Activated CD8-positive, alpha-beta T cell treated with anti-CD3 and anti-CD28 coated beads for 36 hours (primary cell): ENCODE data around the gene S100A12. TPM values are rescaled to one million over a fixed set of nuclear protein-coding genes. Genes with fewer than 3 reads are reported as not detected.
"Not testable (repeated sequence)": the region's sequence is repeated elsewhere in the genome, so short reads cannot be mapped to it uniquely, and the experiment has no call there.

ENCODE experiments used
- ATAC-seq: fragments of 200-7000 bp; cut with Tn5 transposase; one replicate; pipeline ENCODE4 v1.10.0; 2021; ENCODE audit warnings: mild to moderate bottlenecking, moderate library complexity
- CTCF ChIA-PET: fragments of 350-600 bp; sonication (Branson Sonifier 250); formaldehyde crosslinking; loops from one replicate; lab custom pipeline; 2021; ENCODE audit warnings: antibody characterized with exemption; lab: Charles Lee
- POLR2A ChIA-PET: fragments of 350-600 bp; sonication (Branson Sonifier 250); formaldehyde crosslinking; loops from one replicate; lab custom pipeline; 2021; ENCODE audit warnings: antibody characterized with exemption; lab: Charles Lee
- DNase-seq: peaks from one replicate; pipeline ENCODE4 v3.0.0-alpha.2; 2020
- H3K27ac Mint-ChIP-seq: one replicate; pipeline ENCODE4 v1.8.0; 2021; ENCODE audit warnings: mild to moderate bottlenecking, mixed read lengths
- H3K27me3 Mint-ChIP-seq: one replicate; pipeline ENCODE4 v1.8.0; 2021; ENCODE audit warnings: mixed read lengths
- H3K36me3 Mint-ChIP-seq: one replicate; pipeline ENCODE4 v1.8.0; 2021; ENCODE audit warnings: low read depth, mixed read lengths
- H3K4me1 Mint-ChIP-seq: one replicate; pipeline ENCODE4 v1.8.0; 2021; ENCODE audit warnings: low read depth, mixed read lengths
- H3K4me3 Mint-ChIP-seq: one replicate; pipeline ENCODE4 v1.8.0; 2021; ENCODE audit warnings: mild to moderate bottlenecking, moderate library complexity, mixed read lengths
- H3K9me3 Mint-ChIP-seq: one replicate; pipeline ENCODE4 v1.8.0; 2021; ENCODE audit warnings: mixed read lengths
- intact Hi-C: fragments of 100-400 bp; cut with micrococcal nuclease; formaldehyde crosslinking; loops from one replicate; pipeline ENCODE4 v1.10.0; 2022
- total RNA-seq, 2 experiments: library from RNA; stranded (reverse); gene quantifications; one replicate each; pipeline ENCODE4 v1.2.3, GENCODE V29; 2021
- TF ChIP-seq, protein P1 (sequence below): fragments of 200-600 bp; IDR thresholded peaks from one replicate; pipeline ENCODE4 v1.8.0; 2022; ENCODE audit warnings: antibody characterized with exemption, mild to moderate bottlenecking

Gene S100A12
- total RNA-seq, 2 experiments from 2014 or later: not detected

DNA sequence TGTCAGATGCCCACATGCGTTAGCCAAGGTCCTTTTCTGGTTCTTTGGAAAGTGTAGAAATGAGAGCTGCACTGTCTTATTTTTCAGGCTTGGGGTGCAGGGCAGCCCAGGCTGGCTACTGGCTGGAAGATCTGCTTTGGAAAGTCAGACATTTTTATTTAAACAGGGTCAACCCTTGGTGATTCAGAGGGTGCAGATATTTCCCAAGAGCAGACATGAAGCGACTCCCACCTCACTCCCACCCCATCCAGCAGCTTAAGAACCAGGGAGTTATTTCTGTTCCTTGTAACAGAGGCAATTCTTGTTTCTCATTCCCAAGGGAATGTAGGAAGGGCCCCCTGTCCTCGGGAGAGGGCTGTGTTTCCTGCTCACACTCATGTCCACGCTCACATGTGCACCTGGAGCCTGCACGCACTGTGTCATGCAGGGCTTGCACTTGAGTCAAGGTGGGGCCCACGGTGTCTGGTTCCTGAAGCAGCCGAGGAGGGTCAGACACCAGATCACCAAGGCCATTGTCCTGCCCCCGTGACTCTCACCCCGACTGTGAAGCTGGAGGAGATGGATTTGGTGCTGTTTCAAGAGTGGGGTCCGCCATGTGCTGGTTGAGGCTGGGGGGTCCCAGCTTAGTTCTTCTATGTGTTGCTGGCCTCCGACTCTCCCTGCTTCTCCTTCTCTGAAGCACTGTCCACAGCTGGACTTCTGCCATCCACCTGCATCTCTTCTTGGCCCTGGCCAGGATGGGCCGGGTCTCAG is 41.9 kb upstream of the S100A12 start:
- no peak overlapping the region for H3K4me3 Mint-ChIP-seq
- H3K36me3 Mint-ChIP-seq: no peaks in the 10 kb centered on the region
- no peaks in the 10 kb centered on the region for H3K4me1 Mint-ChIP-seq
- POLR2A ChIA-PET: no interaction called here
- intact Hi-C loops: no loop called here
- DNase-seq (no peak), ATAC-seq (no peak)
- no peak overlapping the region for H3K27ac Mint-ChIP-seq
- H3K27me3 Mint-ChIP-seq: peaks cover 20% of the 10 kb centered on the region
- H3K9me3 Mint-ChIP-seq: no peaks in the 10 kb centered on the region
- TF ChIP-seq, protein P1, sequence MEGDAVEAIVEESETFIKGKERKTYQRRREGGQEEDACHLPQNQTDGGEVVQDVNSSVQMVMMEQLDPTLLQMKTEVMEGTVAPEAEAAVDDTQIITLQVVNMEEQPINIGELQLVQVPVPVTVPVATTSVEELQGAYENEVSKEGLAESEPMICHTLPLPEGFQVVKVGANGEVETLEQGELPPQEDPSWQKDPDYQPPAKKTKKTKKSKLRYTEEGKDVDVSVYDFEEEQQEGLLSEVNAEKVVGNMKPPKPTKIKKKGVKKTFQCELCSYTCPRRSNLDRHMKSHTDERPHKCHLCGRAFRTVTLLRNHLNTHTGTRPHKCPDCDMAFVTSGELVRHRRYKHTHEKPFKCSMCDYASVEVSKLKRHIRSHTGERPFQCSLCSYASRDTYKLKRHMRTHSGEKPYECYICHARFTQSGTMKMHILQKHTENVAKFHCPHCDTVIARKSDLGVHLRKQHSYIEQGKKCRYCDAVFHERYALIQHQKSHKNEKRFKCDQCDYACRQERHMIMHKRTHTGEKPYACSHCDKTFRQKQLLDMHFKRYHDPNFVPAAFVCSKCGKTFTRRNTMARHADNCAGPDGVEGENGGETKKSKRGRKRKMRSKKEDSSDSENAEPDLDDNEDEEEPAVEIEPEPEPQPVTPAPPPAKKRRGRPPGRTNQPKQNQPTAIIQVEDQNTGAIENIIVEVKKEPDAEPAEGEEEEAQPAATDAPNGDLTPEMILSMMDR: no peak
- CTCF ChIA-PET: no interaction called here

DNA sequence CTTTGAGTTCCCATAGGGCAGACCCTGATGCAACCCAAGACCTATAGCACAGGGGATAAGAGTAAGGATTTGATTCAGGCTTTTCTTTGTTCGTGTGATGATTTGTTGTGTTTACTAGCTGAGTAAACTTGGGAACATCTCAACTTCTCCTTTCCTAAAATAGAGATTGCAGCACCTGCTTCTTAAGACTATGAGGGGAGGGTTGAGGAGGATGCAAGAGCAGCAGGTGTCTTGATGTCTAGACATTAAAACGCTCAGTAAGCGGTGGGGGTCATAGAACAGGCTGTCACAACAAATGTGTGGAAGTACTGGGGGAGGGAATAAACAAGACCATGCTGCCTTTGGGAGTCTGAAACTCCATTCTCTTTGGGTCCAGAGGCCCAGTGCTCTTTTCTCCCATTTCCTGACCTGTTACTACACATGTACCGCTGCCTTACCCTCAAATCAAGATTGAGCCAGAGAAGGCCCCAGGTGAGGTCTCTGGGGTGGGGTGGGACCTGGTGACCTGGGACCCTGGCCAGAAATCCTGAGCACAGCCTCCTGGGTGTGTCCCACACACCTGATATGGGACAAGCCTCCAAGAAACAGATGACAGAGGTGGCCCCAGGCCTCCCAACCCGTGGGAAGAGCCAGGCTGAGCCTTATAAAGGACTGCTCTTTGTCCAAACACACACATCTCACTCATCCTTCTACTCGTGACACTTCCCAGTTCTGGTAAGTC is 40.6 kb upstream of the S100A12 start, which contains the start of gene S100A7A:
S100A7A (plus strand) TSS at position 671 of the 721 bp plus-strand sequence. CDS start 1,563 bp downstream, outside the sequence.
- POLR2A ChIA-PET: interaction anchor here (0.6 kb wide), 1 partner anchor 93 kb away, joined by 3 read pairs; no protein-coding TSS in a partner anchor
- H3K4me3 Mint-ChIP-seq: no peak within 1 kb of the TSS
- no peak for DNase-seq
- H3K36me3 Mint-ChIP-seq: no peaks in the 10 kb centered on the region
- peaks cover 4% of the 10 kb centered on the region for H3K9me3 Mint-ChIP-seq
- CTCF ChIA-PET: no interaction called here
- no peak within 1 kb of the TSS for H3K27ac Mint-ChIP-seq
- H3K4me1 Mint-ChIP-seq: no peaks in the 10 kb centered on the region
- TF ChIP-seq, protein P1: no peak
- no peak for ATAC-seq
- H3K27me3 Mint-ChIP-seq: peaks cover 16% of the 10 kb centered on the region
- intact Hi-C loops: no loop called here

DNA sequence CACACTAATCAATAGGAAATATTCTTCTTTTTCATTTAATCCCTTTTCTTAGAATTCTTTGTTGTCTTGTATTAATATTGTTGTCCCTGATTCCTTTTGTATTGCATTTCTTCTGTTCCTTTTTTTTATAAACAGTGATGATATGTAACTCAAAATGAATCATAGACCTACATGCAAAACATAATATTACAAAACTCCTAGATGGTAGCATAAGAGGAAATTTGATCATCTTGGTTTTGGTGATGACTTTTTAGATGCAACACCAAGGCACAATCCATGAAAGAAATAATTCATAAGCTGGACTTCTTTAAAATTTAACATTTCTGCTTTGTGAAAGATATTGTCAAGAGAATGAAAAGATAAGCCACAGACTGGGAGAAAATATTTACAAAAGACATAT is 38.5 kb upstream of the S100A12 start:
- peaks cover 12% of the 10 kb centered on the region for H3K27me3 Mint-ChIP-seq
- intact Hi-C loops, ATAC-seq, H3K4me3 Mint-ChIP-seq, H3K4me1 Mint-ChIP-seq, POLR2A ChIA-PET, H3K36me3 Mint-ChIP-seq, DNase-seq, CTCF ChIA-PET, H3K9me3 Mint-ChIP-seq, H3K27ac Mint-ChIP-seq: not testable (repeated sequence)

DNA sequence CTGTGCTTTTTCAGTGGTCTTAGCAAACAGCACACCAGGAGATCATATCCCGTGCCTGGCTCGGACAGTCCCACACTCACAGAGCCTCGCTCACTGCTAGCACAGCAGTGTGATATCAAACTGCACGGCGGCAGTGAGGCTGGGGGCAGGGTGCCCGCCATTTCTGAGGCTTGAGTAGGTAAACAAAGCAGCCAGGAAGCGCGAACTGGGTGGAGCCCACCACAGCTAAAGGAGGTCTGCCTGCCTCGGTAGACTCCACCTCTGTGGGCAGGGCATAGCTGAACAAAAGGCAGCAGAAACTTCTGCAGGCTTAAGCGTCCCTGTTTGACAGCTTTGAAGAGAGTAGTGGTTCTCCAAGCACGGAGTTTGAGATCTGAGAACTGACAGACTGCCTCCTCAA is 31.9 kb upstream of the S100A12 start:
- intact Hi-C loops, ATAC-seq, H3K27ac Mint-ChIP-seq, H3K4me3 Mint-ChIP-seq, H3K4me1 Mint-ChIP-seq, H3K9me3 Mint-ChIP-seq, DNase-seq, H3K36me3 Mint-ChIP-seq, POLR2A ChIA-PET: not testable (repeated sequence)
- H3K27me3 Mint-ChIP-seq: peaks cover 16% of the 10 kb centered on the region
- CTCF ChIA-PET: interaction anchor here (2.1 to 3.0 kb wide), 2 partner anchors 49 to 54 kb away, joined by 5 to 20 read pairs; partner anchors contain the start of gene S100A9

DNA sequence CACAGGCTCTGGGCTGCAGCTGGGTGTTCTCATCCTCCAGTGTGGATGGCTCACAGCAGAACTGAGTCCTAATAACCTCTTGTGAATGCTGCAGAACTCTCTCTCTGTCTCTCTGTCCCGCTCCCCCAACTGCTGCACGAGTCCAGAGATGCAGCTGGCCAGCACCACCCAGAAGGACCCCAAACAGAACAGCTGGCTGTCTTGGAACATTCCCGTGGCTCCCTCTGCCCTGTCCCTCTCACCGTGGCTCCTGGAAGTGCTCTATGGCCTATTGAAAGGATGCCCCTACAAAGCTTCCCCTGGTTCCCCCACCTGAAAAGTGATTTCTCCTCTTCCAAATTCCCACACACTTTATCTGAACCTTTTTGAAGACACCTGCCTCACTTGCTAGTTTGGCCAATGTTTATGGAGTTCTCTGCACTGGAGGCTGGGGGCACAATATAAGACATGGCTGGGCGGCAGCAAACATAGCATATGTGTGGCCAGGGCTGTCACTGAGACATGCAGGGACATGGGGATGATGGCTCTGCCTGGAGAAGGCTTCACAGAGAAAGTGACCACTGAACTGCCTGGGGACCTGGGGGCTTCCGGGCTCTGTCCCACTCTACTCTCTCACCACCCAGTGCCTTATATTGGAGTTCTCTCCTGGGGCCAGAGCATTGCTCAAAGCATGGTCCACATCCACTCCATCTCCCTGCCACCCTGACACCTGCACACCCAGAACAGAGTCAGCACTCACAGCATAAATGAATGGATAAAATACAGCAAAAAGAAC is 30.6 kb upstream of the S100A12 start:
- CTCF ChIA-PET: interaction anchor here (0.7 to 3.8 kb wide), 4 partner anchors 20 to 53 kb away, joined by 3 to 20 read pairs (median 12); partner anchors contain the start of gene S100A9

DNA sequence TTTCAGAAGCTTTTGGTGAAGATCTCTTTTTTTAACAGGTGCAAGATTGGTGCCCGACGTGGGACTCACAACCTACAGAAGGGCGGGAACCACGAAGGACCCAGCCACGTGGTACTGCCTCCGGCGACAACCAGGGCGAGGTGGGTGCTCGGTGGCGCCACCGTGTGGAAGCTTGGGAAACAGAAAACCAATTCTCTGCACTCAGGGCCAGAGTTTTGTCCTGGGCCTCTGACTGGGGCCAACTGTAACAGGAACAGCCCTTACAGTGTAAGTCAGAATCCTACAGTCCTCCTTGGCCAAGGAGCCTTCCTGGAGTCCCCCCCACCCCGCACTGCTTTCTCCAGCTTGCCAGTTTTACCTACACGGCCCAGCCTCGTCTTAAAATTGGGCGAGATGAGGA is 29.3 kb upstream of the S100A12 start:
- Mint-ChIP-seq H3K27ac (no peak overlapping the region), H3K9me3 (peaks cover 2% of the 10 kb centered on the region), H3K4me1 (peaks cover 8% of the 10 kb centered on the region), H3K4me3 (no peak overlapping the region), H3K27me3 (peaks cover 15% of the 10 kb centered on the region), H3K36me3 (no peaks in the 10 kb centered on the region)
- ChIA-PET CTCF (interaction anchor here (1.1 to 3.8 kb wide), 3 partner anchors 17 to 52 kb away, joined by 3 to 20 read pairs (median 4); partner anchors contain the start of gene S100A12), POLR2A (no interaction called here)
- DNase-seq (peak; percentile 74), ATAC-seq (peak; percentile 70)
- TF ChIP-seq, protein P1: peak; percentile 69
- intact Hi-C loops: loop anchor here (5.0 kb wide), 1 partner anchor 52 kb away; no protein-coding TSS in a partner anchor

More for the DNA sequence above, 30.6 kb upstream of the S100A12 start:
- H3K36me3 Mint-ChIP-seq, DNase-seq, ATAC-seq, H3K4me3 Mint-ChIP-seq, H3K27ac Mint-ChIP-seq, intact Hi-C loops, H3K9me3 Mint-ChIP-seq, H3K4me1 Mint-ChIP-seq, POLR2A ChIA-PET: not testable (repeated sequence)
- H3K27me3 Mint-ChIP-seq: peaks cover 16% of the 10 kb centered on the region
